NCI-H2107 treated with DMSO at 0.1 percent for 48 hours (cell line): Measurements from ENCODE around the gene ACER2.

ENCODE experiments used
- DNase-seq: peaks from one replicate; lab custom pipeline; 2025; ENCODE audit not compliant: unreplicated experiment; lab: John Stamatoyannopoulos, UW

Gene ACER2

DNA sequence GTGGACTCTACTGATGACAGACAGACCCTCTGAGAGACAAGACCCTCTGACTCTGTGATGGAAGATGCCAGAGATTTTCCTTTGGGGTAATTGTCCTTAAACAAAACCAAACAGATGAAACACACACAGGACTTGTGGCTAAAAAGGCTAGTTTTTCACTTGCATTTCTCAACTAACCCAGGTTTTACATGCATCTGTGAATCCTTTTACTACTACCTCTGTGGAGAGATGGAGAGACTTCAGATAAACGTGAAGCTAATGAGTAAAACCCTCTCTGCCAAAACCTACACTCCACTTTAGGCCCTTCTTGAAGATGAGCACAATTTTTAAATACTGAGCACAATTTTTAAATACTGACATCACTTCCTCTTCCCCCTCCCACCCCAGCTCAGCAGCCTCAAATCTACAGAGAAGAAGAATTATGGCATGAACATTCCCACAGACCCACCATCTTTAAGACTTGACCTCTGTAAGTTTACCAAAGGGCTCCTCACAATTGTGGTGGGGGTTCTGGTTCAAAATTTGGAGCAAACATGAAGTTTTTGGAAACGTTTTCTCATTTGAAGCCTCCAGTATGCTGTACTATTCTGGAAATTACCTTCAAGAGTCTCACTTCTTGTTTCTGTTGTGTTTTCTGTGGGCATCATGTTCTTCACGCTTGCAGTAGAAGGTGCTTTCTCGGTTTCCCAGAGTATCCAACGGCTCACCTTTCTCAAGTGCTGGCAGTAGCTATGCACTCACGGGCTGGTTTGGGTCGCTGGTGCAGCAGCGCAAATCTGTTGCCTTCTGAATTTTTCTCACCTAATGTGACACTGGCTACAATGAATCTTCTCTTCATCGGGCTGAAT, 42.7 kb downstream of the ACER2 start:
- no peak for DNase-seq

DNA sequence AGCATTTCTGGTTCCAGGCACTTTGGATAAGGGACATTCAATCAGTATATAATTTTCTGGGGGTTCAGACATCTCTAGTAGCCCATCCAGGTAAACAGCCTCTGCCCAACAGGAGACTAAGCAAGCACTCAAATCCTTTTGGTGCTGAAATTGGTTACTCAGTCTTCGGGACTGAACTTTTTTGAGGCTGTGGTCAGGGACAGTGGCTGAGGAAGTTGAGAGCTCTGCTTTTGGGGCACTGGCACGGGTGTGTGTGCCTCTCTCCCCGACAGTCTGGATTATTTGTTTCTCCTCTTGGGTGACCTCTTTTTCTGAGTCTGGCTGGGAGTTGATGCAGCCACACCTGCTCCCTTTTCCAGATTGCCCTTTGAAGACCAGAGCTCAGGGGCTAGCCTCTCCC, 47.6 kb downstream of the ACER2 start:
- DNase-seq: no peak

DNA sequence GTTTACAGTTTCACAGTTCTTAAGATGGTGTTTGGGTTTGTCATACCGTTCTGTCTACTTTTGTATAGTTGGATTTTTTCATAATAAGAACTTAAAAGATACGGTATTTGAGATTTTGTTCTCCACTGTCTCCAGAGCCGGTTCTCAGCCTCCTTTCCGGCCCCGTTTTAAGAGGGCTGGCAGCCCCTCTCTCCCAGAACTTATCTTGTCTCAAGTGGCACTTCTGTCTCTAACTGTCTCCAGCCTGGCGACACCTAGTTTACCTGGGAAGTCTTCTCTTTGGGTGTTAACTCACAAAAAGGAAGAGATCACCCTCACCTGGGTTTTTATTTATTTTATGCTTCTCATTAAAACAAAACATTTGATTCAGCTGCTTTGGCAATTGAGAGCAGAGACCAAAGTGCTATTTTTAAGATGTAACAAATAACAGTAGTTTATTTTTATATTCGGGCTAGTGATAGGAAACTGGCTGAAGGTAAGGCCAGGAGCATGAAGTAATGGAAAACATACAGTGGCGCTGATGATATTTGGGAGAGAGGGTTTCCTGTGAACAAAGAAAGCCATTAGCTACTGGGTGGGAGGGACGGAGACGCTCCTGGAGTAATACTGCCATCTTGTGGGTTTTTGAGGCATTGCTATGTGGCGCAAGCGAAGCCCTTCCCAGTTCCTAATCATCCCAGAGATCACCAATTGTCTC, 48.3 kb downstream of the ACER2 start:
- DNase-seq: peak; percentile 50

DNA sequence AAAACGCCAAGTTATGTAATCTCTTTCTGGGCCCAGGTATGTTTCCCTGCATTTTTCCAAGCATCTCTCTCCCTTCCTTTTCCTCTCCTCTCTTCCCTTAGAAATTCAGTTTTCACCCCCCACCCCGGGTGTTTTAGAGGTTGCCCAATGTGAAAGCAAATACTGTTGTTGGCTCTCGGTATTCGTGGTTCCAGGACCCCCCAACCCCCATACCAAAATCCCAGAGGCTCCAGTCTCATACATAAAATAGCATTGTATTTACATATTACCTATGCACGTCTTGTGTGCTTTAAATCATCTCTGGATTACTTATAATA, 48.8 kb downstream of the ACER2 start:
- DNase-seq: no peak

DNA sequence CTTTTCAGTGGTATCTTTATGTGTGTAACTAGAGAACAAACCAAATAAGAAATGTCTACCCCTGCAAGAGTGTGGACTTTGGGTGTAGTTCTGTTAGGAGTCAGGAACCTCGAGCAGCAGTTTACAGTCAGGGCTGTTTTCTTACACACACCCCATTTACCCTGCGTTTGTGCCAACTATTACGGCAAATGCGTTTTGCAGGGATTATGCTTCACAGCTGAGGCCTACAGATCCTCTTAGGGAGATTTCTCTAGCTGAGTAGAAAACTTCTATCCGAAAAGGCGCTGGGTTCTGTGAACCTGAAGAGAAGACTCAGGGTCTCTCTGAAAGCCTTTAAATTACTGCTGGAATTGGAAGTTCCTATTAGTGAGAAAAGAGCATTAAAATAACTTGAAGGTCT, 51.4 kb downstream of the ACER2 start:
- DNase-seq: no peak

DNA sequence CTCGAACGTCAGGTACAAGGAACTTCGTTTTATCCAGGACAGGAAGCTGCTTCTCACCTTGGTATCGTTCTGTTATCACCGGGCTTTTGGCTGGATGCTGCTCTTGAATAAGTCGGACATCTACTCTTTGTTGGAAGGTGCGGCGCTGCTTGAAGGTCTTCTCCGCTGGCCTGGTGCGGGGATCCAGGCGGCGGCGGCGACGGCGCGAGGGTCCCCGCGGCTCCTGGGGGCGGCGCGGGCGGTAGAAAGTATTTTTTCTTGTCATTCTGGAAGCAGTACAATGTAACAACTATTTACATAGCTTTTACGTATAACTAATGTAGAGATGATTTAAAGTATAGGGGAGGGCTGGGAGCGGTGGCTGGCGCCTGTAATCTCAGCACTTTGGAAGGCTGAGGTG, 52.3 kb downstream of the ACER2 start:
- no peak for DNase-seq

DNA sequence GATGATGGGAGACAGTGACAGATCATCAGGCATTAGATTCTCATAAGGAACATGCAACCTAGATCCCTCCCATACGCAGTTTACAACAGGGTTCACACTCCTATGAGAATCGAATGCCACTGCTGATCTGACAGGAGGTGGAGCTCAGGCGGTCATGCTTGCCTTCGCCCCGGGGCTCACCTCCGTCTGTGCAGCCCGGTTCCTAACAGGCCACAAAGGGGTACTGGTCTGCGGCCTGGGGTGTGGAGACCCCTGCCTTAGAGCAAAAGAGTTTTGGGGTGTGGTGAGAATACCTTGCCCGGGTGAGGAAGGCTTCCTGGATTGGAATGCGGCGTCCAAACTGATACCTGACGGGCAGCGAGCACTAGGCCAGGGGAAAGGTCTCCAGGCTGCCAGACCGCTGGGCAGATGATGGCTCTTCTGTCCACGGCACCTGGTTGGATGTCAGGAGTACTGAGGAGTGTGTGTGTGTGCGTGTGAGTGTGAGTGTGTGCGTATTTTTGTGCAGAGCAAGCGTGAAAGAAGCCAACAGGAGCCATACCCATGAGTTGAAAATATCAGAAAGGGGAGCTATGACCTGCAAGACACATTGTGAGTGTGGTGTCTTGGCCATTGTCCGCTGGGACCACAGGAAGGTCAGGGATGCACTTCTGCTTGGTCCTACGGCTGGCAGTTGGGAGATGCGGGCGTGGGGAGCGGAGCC, 55.4 kb downstream of the ACER2 start:
- no peak for DNase-seq

DNA sequence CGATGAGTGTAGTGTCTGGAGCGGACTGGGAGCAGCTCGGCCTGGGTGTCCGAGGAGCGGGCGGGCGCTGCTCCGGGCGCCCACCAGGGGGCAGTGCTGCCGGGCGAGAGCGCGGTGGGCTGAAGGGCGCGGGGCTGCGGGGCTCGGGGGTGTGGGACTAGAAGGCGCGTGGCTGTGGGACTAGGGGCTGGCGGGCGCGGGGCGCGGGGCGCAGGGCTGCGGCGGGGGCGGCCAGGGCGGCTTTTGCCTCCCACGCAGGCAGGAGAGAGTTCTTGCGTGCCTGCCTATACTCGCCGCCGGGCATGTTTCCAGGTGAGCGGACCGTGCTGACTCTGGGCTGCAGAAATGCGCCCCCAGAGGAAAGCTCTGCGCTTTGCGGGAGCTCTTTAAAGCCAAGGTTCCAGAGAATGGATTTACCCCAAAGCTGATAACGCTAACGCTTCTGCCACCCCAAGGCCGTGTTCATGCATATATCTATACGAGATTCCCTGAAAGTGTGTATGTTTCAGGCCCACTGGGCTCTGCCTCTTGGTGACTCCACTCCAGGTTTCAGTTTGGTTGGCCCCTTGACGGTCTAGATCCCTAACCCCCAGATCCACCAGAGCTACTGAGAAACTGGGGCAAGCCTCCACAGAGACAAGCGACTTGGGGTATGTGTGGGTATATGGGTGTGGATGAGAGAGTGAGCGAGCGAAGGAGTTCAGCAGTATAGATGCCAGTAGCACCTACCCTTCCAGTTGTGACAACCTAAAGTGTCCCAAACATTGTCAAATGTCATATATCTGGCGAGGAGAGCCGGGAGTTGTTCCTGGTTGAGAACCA, 56.2 kb downstream of the ACER2 start:
- peak; percentile 8 for DNase-seq

DNA sequence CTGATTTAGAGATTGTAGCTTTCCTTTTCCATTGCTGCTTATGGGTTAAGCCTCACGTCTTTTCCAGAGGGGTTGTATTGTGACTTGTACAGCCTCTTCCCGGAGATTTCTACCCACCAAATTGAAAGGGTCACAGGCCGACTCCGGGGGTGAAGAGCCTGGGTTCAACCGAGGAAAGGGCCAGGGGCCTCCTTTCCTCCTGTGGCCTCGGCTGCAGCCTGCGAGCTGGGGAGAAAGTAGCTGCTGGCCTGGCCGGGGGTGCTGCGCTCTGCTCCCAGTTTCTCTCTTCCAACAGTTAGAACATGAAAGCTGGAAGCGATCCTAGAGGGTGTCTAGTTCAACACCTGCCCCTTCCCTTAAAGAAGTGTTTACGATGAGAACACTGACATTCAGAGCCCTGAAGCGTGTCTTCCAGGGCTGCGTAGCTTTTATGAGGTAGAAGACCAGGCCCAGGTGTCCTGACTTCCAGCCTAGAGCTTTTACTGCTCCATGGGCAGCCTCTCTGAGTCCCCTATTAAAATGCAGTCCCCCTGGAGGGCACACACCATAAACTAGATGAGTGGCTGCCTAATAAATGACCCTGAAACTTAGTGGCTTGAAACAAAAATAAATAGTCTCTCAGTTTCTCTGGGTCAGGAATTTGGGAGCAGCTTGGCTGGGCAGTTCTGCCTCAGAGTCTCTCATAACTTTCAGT, 56.9 kb downstream of the ACER2 start:
- no peak for DNase-seq

DNA sequence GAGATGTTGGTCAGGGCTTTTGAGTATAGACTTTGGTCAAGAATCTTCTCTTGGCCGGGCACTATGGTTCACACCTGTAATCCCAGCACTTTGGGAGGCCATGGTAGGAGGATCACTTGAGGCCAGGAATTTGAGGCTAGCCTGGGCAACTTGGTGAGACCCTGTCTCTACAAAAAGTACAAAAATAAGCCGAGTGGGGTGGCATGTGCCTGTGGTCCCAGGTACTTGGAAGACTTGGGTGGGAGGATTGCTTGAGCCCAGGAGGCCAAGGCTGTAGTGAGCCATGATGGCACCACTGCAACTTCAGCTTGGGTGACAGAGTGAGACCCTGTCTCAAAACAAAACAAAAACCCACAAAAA, 57.5 kb downstream of the ACER2 start:
- DNase-seq: no peak

DNA sequence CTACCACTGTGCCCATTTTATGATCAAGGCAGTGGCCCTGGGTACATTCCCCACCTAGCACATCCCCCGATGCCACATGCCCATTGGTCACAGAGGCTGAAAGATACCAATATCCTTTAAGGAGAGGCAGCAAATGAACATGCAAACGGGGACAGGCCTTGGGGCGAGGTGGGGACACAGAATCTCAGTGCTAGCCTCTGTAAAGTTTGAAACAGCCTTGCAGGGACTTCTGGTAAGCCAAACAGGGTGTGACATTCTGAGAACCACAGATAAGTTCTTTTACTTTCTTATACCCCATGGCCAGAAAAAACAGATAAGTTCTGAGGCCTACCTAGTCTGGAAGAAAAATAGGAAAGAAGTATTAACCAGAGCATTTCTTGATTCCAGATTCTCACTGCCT, 60.5 kb downstream of the ACER2 start:
- no peak for DNase-seq

DNA sequence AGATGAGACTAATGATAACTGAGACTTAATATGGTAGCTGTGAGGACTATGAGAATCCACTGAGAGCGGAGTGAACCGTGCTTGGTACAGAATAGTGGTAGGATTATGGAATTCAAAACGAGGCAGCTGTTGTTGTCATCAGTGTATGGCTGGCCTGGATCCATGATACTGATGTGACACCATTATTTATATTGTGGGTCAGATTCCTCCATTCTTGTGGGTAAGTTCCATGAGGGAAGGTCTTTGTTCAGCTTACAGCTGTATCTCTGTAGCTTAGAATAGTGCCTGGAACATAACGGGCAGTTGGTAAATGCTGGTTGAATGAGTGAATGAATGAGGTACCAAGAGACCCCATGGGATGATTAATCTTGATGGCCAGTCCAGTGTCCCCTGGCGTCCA, 61.8 kb downstream of the ACER2 start:
- DNase-seq: no peak

DNA sequence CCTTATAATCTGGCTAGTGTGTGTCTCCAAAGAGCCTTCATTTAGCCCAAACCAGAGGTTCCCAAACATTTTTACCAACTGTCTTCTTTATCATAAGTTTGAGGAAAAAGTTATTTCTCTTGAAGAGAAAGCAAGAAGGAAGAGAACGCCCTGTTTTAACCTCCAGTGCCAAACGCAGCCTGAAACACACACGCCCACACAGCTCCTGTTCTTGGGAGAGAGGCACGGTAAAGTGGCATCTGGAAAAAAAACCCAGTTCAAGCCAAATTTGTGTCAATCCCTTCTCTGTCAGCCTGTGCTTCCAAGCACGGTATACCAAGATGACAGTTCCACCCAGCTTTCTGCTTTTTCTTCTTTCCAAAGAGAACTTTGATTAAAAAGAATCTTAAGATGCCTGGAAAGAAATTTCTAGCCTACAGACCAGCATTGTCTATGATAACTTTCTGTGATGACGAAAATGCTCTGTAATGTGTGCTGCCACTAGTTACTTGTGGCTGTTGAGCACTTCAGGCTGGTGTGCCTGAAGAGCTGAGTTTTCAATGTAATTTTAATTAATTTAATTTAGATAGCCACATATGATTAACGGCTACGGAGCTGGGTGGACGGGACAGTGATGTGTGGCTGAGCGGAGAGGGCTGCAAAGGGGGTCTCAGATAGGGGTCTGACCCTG, 62.3 kb downstream of the ACER2 start:
- no peak for DNase-seq

DNA sequence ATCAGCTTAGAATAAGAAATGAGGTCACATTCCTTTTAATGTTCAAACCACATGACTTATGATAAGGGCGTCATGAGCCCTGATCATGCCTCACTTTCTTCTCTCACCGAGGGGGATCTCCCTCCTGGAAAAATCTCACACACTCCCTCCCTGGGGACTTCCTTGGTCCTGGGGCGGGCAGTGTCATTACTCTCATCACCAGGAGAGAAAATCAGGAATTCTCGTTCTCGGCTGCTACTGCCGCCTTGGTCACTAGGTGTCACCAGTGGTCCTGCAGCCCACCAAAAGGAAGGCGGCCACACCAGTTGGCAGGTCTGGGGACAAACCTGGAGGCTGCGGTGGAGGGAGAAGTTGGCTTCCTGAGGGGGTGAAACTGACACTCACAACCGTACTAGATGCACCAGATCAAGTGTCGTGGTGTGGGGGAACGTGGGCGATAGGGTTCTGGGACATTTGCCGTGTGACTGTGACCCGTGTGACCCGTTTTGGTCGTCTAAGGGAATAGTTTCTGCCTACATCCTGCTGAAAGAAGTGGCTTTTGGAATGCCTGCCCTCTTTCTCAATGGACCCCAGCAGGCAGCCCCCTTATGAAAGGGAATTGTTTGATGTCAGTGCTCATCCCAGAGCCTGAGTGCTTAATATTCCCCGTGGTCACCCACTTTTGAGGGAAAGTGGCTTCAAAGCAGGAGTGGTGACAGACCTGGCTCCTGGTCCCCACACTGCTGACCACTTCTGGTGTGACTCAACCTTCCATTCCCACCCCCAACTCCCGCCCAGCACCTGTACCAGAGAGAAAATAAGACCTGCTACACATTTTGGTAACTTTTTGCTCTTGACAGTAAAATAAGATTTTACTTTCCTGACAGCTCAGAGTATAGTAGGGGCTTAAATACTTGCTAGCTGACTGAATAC, 63.2 kb downstream of the ACER2 start:
- DNase-seq: peak; percentile 14

DNA sequence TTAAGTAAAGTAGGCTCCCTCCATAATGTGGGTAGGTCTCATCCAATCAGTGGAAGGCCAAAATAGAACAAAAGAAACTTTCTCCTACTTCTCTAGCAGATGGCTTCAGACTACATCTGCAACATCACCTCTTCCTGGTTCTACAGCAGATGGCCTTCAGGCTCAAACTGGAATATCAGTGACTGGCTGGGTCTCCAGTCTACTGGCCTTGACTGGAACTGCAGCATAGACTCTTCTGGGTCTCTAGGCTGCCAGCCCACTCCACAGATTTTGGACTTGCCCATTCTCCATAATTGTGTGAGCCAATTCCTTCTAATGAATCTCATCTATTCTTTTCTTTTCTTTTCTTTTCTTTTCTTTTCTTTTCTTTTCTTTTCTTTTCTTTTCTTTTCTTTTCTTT, 64.8 kb downstream of the ACER2 start:
- no peak for DNase-seq

DNA sequence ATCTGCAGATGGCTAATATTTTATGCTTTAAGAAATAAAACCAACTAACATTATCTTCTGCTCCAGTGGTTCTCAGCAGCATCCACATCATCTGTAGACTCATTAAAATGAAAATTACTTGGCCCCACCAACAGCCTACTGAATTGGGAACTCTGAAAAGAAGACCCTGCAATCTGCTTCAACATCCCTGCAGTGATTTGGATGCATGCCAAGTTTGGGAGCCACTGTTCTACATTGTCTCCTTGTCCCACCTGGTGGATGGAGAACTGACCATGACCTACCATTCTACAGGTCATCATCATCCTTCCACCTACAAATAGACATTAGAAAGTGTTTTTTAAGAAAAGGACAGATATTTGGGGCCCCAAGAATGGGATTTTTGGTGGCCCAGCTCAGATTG, 71.1 kb downstream of the ACER2 start:
- DNase-seq: no peak

DNA sequence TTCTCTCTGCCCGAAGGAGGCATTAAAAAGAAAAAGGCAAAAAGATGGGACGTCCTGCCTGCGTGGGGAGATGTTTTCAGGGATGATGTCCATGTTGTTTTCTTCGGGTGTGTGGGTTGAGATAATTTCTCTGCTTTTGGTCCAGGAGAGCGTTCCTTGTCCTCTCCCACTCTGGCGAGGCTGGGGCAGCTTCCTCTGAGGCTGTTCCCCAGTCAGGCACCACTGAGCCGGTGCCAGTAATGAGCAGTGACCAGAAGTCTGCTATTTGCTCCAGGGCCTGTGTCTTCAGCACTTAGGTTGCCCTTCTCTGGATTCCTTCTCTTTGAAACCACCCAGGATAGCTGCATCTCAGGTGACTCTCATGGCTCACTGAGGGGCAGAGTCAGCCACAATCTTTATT, 71.5 kb downstream of the ACER2 start:
- no peak for DNase-seq

DNA sequence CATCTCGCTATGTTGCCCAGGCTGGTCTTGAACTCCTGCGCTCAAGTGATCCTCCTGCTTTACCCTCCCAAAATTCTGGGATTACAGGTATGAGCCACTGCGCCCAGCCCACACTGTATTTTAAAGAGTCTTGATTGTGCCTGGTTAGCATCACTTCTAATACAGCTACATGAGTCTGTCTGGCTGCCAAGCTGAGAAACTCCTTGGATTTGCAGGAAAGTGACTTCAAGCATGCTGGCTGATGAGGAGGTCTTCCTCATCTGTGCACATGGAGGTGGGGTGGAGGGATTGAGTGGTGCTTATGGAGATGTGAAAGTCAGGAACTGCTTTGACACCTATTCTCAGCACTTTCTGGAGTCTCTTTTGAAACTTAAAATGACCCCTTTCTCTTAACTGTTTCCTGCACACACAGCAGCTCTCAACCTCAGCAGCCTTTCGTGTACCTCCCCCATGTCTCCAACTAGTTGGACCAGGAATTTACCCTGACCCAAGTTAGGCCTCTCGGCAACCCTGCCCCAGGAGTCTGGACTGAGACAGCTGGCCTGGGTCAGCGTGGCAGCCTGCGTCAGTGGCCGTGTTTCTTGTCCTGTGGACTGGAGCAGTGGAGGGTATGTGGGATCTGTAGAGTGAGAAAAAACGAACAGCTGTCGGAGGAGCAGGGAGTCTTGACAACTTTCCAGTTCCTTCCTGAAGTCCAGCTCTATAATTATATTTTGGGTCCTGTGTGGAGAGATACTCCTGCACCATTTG, 72.5 kb downstream of the ACER2 start:
- DNase-seq: no peak
